GM12891 (cell line): ENCODE results near the gene C16orf87.
"Not testable (repeated sequence)": the region's sequence is repeated elsewhere in the genome, so short reads cannot be mapped to it uniquely, and the experiment has no call there.

Experiments
- PAX5 ChIP-seq: IDR thresholded peaks from 2 replicates; pipeline ENCODE4 v1.6.1; 2011; ENCODE audit warnings: low read length, moderate library complexity, mild to moderate bottlenecking; ENCODE audit not compliant: insufficient read depth, severe bottlenecking
- POLR2A ChIP-seq: IDR thresholded peaks from 2 replicates; pipeline ENCODE4 v1.6.1; 2011; ENCODE audit warnings: low read depth, low read length, control low read depth
- POLR2AphosphoS5 ChIP-seq: IDR thresholded peaks from 2 replicates; pipeline ENCODE4 v1.6.1; 2011; ENCODE audit warnings: low read depth, low read length, control low read depth
- POU2F2 ChIP-seq: IDR thresholded peaks from 2 replicates; pipeline ENCODE4 v1.6.1; 2011; ENCODE audit warnings: low read depth, mild to moderate bottlenecking, control low read depth, low read length, moderate library complexity
- SPI1 ChIP-seq: IDR thresholded peaks from 2 replicates; pipeline ENCODE4 v1.6.1; 2011; ENCODE audit warnings: low read depth, low read length, control low read depth
- TAF1 ChIP-seq: IDR thresholded peaks from 2 replicates; pipeline ENCODE4 v1.6.1; 2011; ENCODE audit warnings: low read depth, low read length, control low read depth

DNA sequence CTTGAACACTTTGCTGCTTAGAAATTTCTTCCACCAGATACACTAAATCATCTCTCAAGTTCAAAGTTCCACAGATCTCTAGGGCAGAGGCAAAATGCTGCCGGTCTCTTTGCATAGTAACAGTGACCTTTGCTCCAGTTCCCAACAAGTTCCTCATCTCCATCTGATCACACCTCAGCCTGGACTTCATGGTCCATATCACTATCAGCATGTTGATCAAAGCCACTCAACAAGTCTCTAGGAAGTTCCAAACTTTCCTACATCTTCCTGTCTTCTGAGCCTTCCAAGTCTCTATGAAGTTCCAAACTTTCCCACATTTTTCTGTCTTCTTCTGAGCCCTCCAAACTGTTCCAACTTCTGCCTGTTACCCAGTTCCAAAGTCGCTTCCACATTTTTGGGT is 37.9 kb upstream of the C16orf87 start:
- TF ChIP-seq POLR2A, POU2F2, PAX5, POLR2AphosphoS5, TAF1, SPI1: not testable (repeated sequence)
